ENCODE data around the gene ICE1. TPM values are rescaled to one million over a fixed set of nuclear protein-coding genes. Genes with fewer than 3 reads are reported as not detected.
"Not testable (repeated sequence)": the region's sequence is repeated elsewhere in the genome, so short reads cannot be mapped to it uniquely, and the experiment has no call there.

ICE1 gene
- total RNA-seq, 1 donor from 2014 or later, result 17.5 TPM

GRCh38 chr5:5394384-5394986 lies 28.0 kb upstream of the ICE1 start:
- H3K27me3 ChIP-seq (ENCODE audit: low read depth); H3K4me1 ChIP-seq; H3K27ac ChIP-seq (replicated peaks); H3K9me3 ChIP-seq (replicated peaks); H3K4me3 ChIP-seq; H3K36me3 ChIP-seq; DNase-seq; intact Hi-C loops (cut with micrococcal nuclease): not testable (repeated sequence)
- peak; percentile 69 for TF ChIP-seq CTCF (IDR thresholded peaks at IDR 0.05; ENCODE audit: borderline replicate concordance)

- DNase-seq; H3K27me3 ChIP-seq (ENCODE audit: low read depth); H3K4me3 ChIP-seq; intact Hi-C loops (cut with micrococcal nuclease); H3K4me1 ChIP-seq; H3K36me3 ChIP-seq; H3K27ac ChIP-seq (replicated peaks): not testable (repeated sequence)
- H3K9me3 ChIP-seq (replicated peaks), result peaks cover 14% of the 10 kb centered on the region
These were observed 27.4 kb upstream of the ICE1 start for GRCh38 chr5:5395093-5395492.

GRCh38 chr5:5398071-5398470 lies 24.4 kb upstream of the ICE1 start:
- peaks cover 3% of the 10 kb centered on the region for H3K36me3 ChIP-seq
- no peak overlapping the region for H3K4me3 ChIP-seq
- no peaks in the 10 kb centered on the region for H3K27me3 ChIP-seq (ENCODE audit: low read depth)
- no peak for TF ChIP-seq CTCF (IDR thresholded peaks at IDR 0.05; ENCODE audit: borderline replicate concordance)
- H3K4me1 ChIP-seq, result no peaks in the 10 kb centered on the region
- intact Hi-C loops (cut with micrococcal nuclease), result no loop called here
- H3K9me3 ChIP-seq (replicated peaks), result peaks cover 14% of the 10 kb centered on the region
- DNase-seq, result no peak
- no peak overlapping the region for H3K27ac ChIP-seq (replicated peaks)

- Histone ChIP-seq H3K4me1 (no peaks in the 10 kb centered on the region), H3K4me3 (no peak overlapping the region), H3K27me3 (ENCODE audit: low read depth) (no peaks in the 10 kb centered on the region), H3K36me3 (peaks cover 3% of the 10 kb centered on the region), H3K27ac (replicated peaks) (no peak overlapping the region), H3K9me3 (replicated peaks) (peaks cover 14% of the 10 kb centered on the region)
- no peak for TF ChIP-seq CTCF (IDR thresholded peaks at IDR 0.05; ENCODE audit: borderline replicate concordance)
- intact Hi-C loops (cut with micrococcal nuclease), result no loop called here
- no peak for DNase-seq
These were observed 21.4 kb upstream of the ICE1 start for GRCh38 chr5:5401095-5401494.

GRCh38 chr5:5403741-5404140 lies 18.7 kb upstream of the ICE1 start:
- H3K4me3 ChIP-seq, result no peak overlapping the region
- DNase-seq, result no peak
- TF ChIP-seq CTCF (IDR thresholded peaks at IDR 0.05; ENCODE audit: borderline replicate concordance), result no peak
- no peaks in the 10 kb centered on the region for H3K27me3 ChIP-seq (ENCODE audit: low read depth)
- peaks cover 11% of the 10 kb centered on the region for H3K9me3 ChIP-seq (replicated peaks)
- intact Hi-C loops (cut with micrococcal nuclease), result no loop called here
- H3K4me1 ChIP-seq, result no peaks in the 10 kb centered on the region
- H3K27ac ChIP-seq (replicated peaks), result no peak overlapping the region
- H3K36me3 ChIP-seq, result peaks cover 3% of the 10 kb centered on the region

GRCh38 chr5:5404381-5404780 lies 18.1 kb upstream of the ICE1 start:
- intact Hi-C loops (cut with micrococcal nuclease), result no loop called here
- Histone ChIP-seq H3K4me3 (no peak overlapping the region), H3K9me3 (replicated peaks) (peaks cover 5% of the 10 kb centered on the region), H3K27me3 (ENCODE audit: low read depth) (no peaks in the 10 kb centered on the region), H3K36me3 (peaks cover under 1% of the 10 kb centered on the region), H3K4me1 (no peaks in the 10 kb centered on the region), H3K27ac (replicated peaks) (no peak overlapping the region)
- no peak for TF ChIP-seq CTCF (IDR thresholded peaks at IDR 0.05; ENCODE audit: borderline replicate concordance)
- no peak for DNase-seq
